Measurements from ENCODE around the gene GSDME. TPM values are rescaled to one million over a fixed set of nuclear protein-coding genes. Genes with fewer than 3 reads are reported as not detected.

Gene GSDME
- polyA plus RNA-seq, 2 of the 4 experiments (the other 2 are of a cell fraction) = 51.0 to 55.9 TPM

- DNase-seq (ENCODE audit: low read depth in 1 of 2, low spot score in 1 of 2) (peak; percentile 65 to 86), ATAC-seq (peak; percentile 94 to 98), FAIRE-seq (no peak)
- WGBS (ENCODE audit: missing lambda C conversion rate) = 23% methylated on average over 5 of the region's 5 CpGs
- Histone ChIP-seq H3K4me2 (peak overlapping the region; percentile 32), H3K4me3 (no peak overlapping the region), H3K27ac (peak overlapping the region; percentile 62 to 75), H3K4me1 (peaks cover 14% of the 10 kb centered on the region), H3K9me3 (peaks cover 7% of the 10 kb centered on the region; the same call in 1 of the 3 replicates)
- CTCF ChIA-PET = interaction anchor here (0.6 to 1.8 kb wide), 2 partner anchors 26 to 31 kb away, joined by 3 to 6 read pairs; no protein-coding TSS in a partner anchor
- POLR2A ChIA-PET = no interaction called here
- TF ChIP-seq FOSB (CRISPR knock-in tag; IDR thresholded peaks at IDR 0.05) = no peak
- TF ChIP-seq USF2 (IDR thresholded peaks at IDR 0.05) = no peak
- no peak for TF ChIP-seq KDM1A (IDR thresholded peaks at IDR 0.05; ENCODE audit: low read depth)
- TF ChIP-seq MYC (IDR thresholded peaks at IDR 0.05; ENCODE audit: borderline replicate concordance, low read length) = no peak
- 0 out of 2 replicates have a peak, but pooled peaks have one; percentile 23 for TF ChIP-seq NFE2L2 (conservative IDR thresholded peaks at IDR 0.05; ENCODE audit: low read length)
- TF ChIP-seq SMC3 (IDR thresholded peaks at IDR 0.05) = no peak
- TF ChIP-seq MAX (IDR thresholded peaks at IDR 0.05) = peak; percentile 82
- peak; percentile 41; the same call in 1 of the 2 replicates for TF ChIP-seq E2F6 (IDR thresholded peaks at IDR 0.05; ENCODE audit: borderline replicate concordance, low read depth)
- no peak for TF ChIP-seq FOSL2 (IDR thresholded peaks at IDR 0.05)
- peak; percentile 88 for TF ChIP-seq FOSL2 (CRISPR knock-in tag; IDR thresholded peaks at IDR 0.05)
- no peak for TF ChIP-seq BCL3 (IDR thresholded peaks at IDR 0.05)
- TF ChIP-seq ZC3H11A (IDR thresholded peaks at IDR 0.05) = no peak
- no peak for TF ChIP-seq RCOR1 (IDR thresholded peaks at IDR 0.05; ENCODE audit: low read depth, low read length)
- no peak for TF ChIP-seq NR3C1 (IDR thresholded peaks at IDR 0.05)
- no peak for TF ChIP-seq CTCF (IDR thresholded peaks at IDR 0.05)
- no peak for TF ChIP-seq ZSCAN20 (CRISPR knock-in tag; IDR thresholded peaks at IDR 0.05)
- TF ChIP-seq PHF8 (IDR thresholded peaks at IDR 0.05; ENCODE audit: borderline replicate concordance, low read depth) = no peak
- TF ChIP-seq HOXA7 (CRISPR knock-in tag; IDR thresholded peaks at IDR 0.05) = no peak
- no peak for TF ChIP-seq ESRRA (IDR thresholded peaks at IDR 0.05; ENCODE audit: borderline replicate concordance, low read length)
- TF ChIP-seq HEYL (CRISPR knock-in tag; IDR thresholded peaks at IDR 0.05) = no peak
- no peak for TF ChIP-seq PBX3 (IDR thresholded peaks at IDR 0.05)
- peak in 1 of 2 experiments; percentile 15; a peak in 1 of 5 replicates for TF ChIP-seq EP300 (IDR thresholded peaks at IDR 0.05)
- no peak for TF ChIP-seq CHD4 (IDR thresholded peaks at IDR 0.05; ENCODE audit: borderline replicate concordance)
- no peak for TF ChIP-seq FOXS1 (CRISPR knock-in tag; IDR thresholded peaks at IDR 0.05)
- no peak for TF ChIP-seq RFX5 (IDR thresholded peaks at IDR 0.05)
- TF ChIP-seq ATOH8 (CRISPR knock-in tag; IDR thresholded peaks at IDR 0.05; ENCODE audit: low read depth) = peak; percentile 35; the same call in 1 of the 2 replicates
- no peak for TF ChIP-seq RNF2 (IDR thresholded peaks at IDR 0.05; ENCODE audit: borderline replicate concordance, low read depth)
- no peak for TF ChIP-seq HOXB5 (CRISPR knock-in tag; IDR thresholded peaks at IDR 0.05)
- TF ChIP-seq HMGXB4 (CRISPR knock-in tag; IDR thresholded peaks at IDR 0.05; ENCODE audit: borderline replicate concordance) = no peak
- no peak for TF ChIP-seq CBX8 (IDR thresholded peaks at IDR 0.05)
- TF ChIP-seq CEBPB (IDR thresholded peaks at IDR 0.05) = no peak
- no peak for TF ChIP-seq TFCP2L1 (CRISPR knock-in tag; IDR thresholded peaks at IDR 0.05)
- TF ChIP-seq ZFP36 (IDR thresholded peaks at IDR 0.05; ENCODE audit: borderline replicate concordance, partially characterized antibody) = no peak
- no peak for TF ChIP-seq HDAC2 (IDR thresholded peaks at IDR 0.05)
- TF ChIP-seq HES2 (IDR thresholded peaks at IDR 0.05) = no peak
These were observed 29.7 kb upstream of the GSDME start for GRCh38 chr7:24786941-24787340.
